Measurements from ENCODE around the gene LRRC18.

LRRC18 gene

GRCh38 chr10:48879451-48879850 lies 60.2 kb downstream of the LRRC18 start:
- no peak for DNase-seq

GRCh38 chr10:48878091-48878490 lies 61.5 kb downstream of the LRRC18 start:
- DNase-seq: no peak

GRCh38 chr10:48872234-48872633 lies 67.4 kb downstream of the LRRC18 start:
- DNase-seq: no peak

Measured in effector CD4-positive, alpha-beta T cell (primary cell).